Psoas muscle (tissue), 8 donors: ENCODE measurements around the gene ZIC5. TPM values are rescaled to one million over a fixed set of nuclear protein-coding genes. Genes with fewer than 3 reads are reported as not detected.

Experiments used
- ATAC-seq, 4 donors: fragments of 200-7000 bp; cut with Tn5 transposase; one replicate each; pipeline ENCODE4 v1.9.1; 2020; ENCODE audit warnings: moderate library complexity in 3 of 4, mild to moderate bottlenecking in 2 of 4
- DNase-seq, 2 donors: peaks; one replicate each; pipeline ENCODE4 v3.0.0-alpha.2; 2020
- H3K27ac ChIP-seq: fragments of 200-600 bp; one replicate; pipeline ENCODE4 v1.8.0; 2022
- H3K27me3 ChIP-seq, 3 donors: fragments of 200-600 bp in 1 of 3; one replicate each; pipeline versions ENCODE4 v1.6.1 to v1.8.0; 2013 to 2022; ENCODE audit warnings: low read length in 2 of 3, mild to moderate bottlenecking in 2 of 3, moderate library complexity in 1 of 3; ENCODE audit not compliant: insufficient read depth in 3 of 3
- H3K36me3 ChIP-seq, 2 donors: fragments of 200-600 bp in 1 of 2; one replicate each; pipeline versions ENCODE4 v1.6.1 to v1.8.0; 2013 to 2022; ENCODE audit warnings: low read depth in 1 of 2, mild to moderate bottlenecking in 1 of 2, moderate library complexity in 1 of 2; ENCODE audit not compliant: insufficient read depth in 1 of 2
- H3K4me1 ChIP-seq: fragments of 200-600 bp; one replicate; pipeline ENCODE4 v1.8.0; 2022
- H3K4me3 ChIP-seq: fragments of 200-600 bp; one replicate; pipeline ENCODE4 v1.8.0; 2022; ENCODE audit warnings: mild to moderate bottlenecking
- H3K9me3 ChIP-seq: fragments of 200-600 bp; one replicate; pipeline ENCODE4 v1.8.0; 2022
- CTCF ChIP-seq: fragments of 200-600 bp; IDR thresholded peaks from one replicate; pipeline ENCODE4 v1.8.0; 2022; ENCODE audit warnings: antibody characterized with exemption
- whole genome bisulfite sequencing, 3 donors: extraction: QIAGEN DNeasy Blood & Tissue Kit; methylation state at CpG; one replicate each; pipeline versions ENCODE4 v1.1.6 to v1.1.7; 2013; 5-methylcytosine and 5-hydroxymethylcytosine counted together
- intact Hi-C, 2 donors: fragments of 100-400 bp; cut with DNase I; formaldehyde crosslinking; loops; one replicate each; pipeline versions ENCODE4 v1.11.0 to v1.14.2; 2022
- polyA plus RNA-seq, 3 donors: library from polyadenylated mRNA; stranded (reverse); fragments of 200-250 nt; gene quantifications; one replicate each; pipeline ENCODE4 v1.2.3, GENCODE V29; 2013
- total RNA-seq, 4 donors: library from RNA; stranded (reverse); fragmentation: NEBNext Ultra II Directional in 2 of 4; extraction: Animal tissue kit (Norgen Biotek cat#: 25700) in 2 of 4; gene quantifications; one replicate each; pipeline versions ENCODE4 v1.2.1 to v1.2.4, GENCODE V29; 2021 to 2023
- donor health status: healthy with polysubstance abuse.
- donor health status: DM: no; HTN: no; CAD: no; lungs with moderate emphysema.
- donor health status: Bipolar disorder and iron deficiency.
- donor health status: healthy.
- donor health status: DM: yes; HTN: yes; CAD: no.
- donor health status: DM: no; HTN: no; CAD: no.
- donor health status: DM: no; HTN: no; CAD: no.
- donor health status: DM: yes; HTN: yes; CAD: no.

ZIC5 gene
- total and polyA plus RNA-seq, 7 donors = not detected

- DNase-seq = no peak
- ATAC-seq = no peak
- Histone ChIP-seq H3K9me3 (no peaks in the 10 kb centered on the region), H3K4me3 (no peak overlapping the region), H3K36me3 (no peaks in the 10 kb centered on the region), H3K4me1 (peaks cover 7% of the 10 kb centered on the region), H3K27ac (no peak overlapping the region), H3K27me3 (peaks cover 0 to 98% (median 65%) of the 10 kb centered on the region in 3 donors)
- 6 to 7% (median 6%) methylated on average over 42 to 44 of the region's 44 CpGs for WGBS, 3 donors
- intact Hi-C loops = no loop called here
- no peak for TF ChIP-seq CTCF
These were observed 13.1 kb upstream of the ZIC5 start for GRCh38 chr13:99984461-99985240.

DNA sequence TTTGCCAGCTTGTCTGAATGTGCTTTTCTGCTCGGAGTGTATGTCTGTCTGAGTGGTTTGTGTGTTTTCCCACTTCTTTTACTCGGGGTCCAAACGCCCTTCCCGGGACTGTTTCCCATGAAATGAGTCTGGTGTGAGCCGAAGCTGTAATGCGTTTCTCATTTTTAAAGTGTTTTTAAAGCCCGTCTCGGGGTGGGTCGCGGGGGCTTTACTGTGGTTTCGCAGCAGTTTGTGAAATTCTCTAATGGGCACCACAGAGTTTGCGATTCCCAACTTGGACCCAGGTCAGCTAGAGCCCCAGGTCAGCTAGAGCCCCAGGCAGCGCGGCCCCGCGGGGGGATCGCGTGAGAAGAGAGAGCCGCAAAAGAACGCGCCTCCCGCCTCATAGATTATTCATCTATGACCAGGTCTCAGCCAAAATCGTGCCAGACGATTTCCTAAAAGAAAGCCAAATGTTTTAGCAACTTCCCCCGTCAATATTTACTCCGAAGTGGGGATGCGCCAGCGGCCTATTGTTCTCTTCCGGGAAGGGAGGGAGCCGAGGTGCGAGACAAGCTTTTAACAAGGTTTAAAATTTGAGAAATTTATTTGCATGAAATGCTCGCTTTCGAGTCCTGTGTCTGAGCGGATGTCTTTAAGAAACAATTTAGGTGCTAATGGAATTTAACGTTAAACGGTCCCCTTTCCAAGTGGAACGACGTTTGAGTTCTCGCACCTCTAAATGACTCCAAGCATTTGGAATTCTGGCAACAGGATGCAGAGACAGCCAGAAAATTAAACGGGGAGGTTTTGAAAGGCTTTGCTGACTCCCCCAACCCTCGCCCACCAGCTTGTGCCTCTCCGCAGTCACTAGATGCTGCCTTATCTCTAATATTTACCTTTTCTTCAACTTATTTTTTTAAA, 12.2 kb upstream of the ZIC5 start:
- no peaks in the 10 kb centered on the region for H3K36me3 ChIP-seq
- WGBS, 3 donors = 6 to 13% (median 11%) methylated on average over 42 of the region's 42 CpGs
- peaks cover 0 to 98% (median 68%) of the 10 kb centered on the region in 3 donors for H3K27me3 ChIP-seq
- peaks cover 11% of the 10 kb centered on the region for H3K4me1 ChIP-seq
- no peak overlapping the region for H3K27ac ChIP-seq
- intact Hi-C loops = no loop called here
- TF ChIP-seq CTCF = no peak
- H3K4me3 ChIP-seq = no peak overlapping the region
- ATAC-seq (no peak), DNase-seq (no peak)
- H3K9me3 ChIP-seq = no peaks in the 10 kb centered on the region

- H3K4me1 ChIP-seq = peaks cover 11% of the 10 kb centered on the region
These were observed 11.3 kb upstream of the ZIC5 start for GRCh38 chr13:99982731-99983498.

More at GRCh38 chr13:99982731-99983498, 11.3 kb upstream of the ZIC5 start:
- DNase-seq (no peak), ATAC-seq (no peak)
- H3K27me3 ChIP-seq = peaks cover 0 to 98% (median 72%) of the 10 kb centered on the region in 3 donors
- no peak overlapping the region for H3K27ac ChIP-seq
- H3K4me3 ChIP-seq = no peak overlapping the region
- H3K36me3 ChIP-seq = no peaks in the 10 kb centered on the region
- 5 to 8% (median 8%) methylated on average over 48 of the region's 48 CpGs for WGBS, 3 donors
- H3K9me3 ChIP-seq = no peaks in the 10 kb centered on the region
- TF ChIP-seq CTCF = no peak
- intact Hi-C loops = no loop called here
